Lung (tissue), 12 donors: Measurements from ENCODE around the gene SAMD9. TPM values are rescaled to one million over a fixed set of nuclear protein-coding genes. Genes with fewer than 3 reads are reported as not detected.

Experiments
- ATAC-seq: fragments of 200-7000 bp; cut with Tn5 transposase; one replicate; pipeline ENCODE4 v1.9.1; 2020; ENCODE audit warnings: moderate number of reproducible peaks; ENCODE audit not compliant: insufficient read depth, low FRiP score
- DNase-seq, 3 donors: peaks; one replicate each; pipeline ENCODE4 v3.0.0-alpha.2; 2013 to 2017
- H3K27ac ChIP-seq, 2 donors: one replicate each; pipeline ENCODE4 v1.5.1; 2013; ENCODE audit warnings: mild to moderate bottlenecking in 2 of 2, moderate library complexity in 2 of 2, control low read depth in 1 of 2, inconsistent platforms in 1 of 2, low read depth in 1 of 2, low read length in 1 of 2
- H3K27me3 ChIP-seq, 3 donors: one replicate each; pipeline ENCODE4 v1.5.1; 2013; ENCODE audit warnings: low read length in 2 of 3; ENCODE audit not compliant: control insufficient read depth in 3 of 3, insufficient read depth in 3 of 3
- H3K36me3 ChIP-seq, 4 donors: one replicate each; pipeline ENCODE4 v1.5.1; 2013; ENCODE audit warnings: low read length in 4 of 4, mild to moderate bottlenecking in 1 of 4, moderate library complexity in 1 of 4; ENCODE audit not compliant: control insufficient read depth in 4 of 4, insufficient read depth in 4 of 4
- H3K4me1 ChIP-seq, 5 donors: one replicate each; pipeline ENCODE4 v1.5.1; 2013; ENCODE audit warnings: low read length in 5 of 5, mild to moderate bottlenecking in 2 of 5, moderate library complexity in 1 of 5; ENCODE audit not compliant: control insufficient read depth in 5 of 5, insufficient read depth in 5 of 5
- H3K4me3 ChIP-seq: one replicate; pipeline ENCODE4 v1.5.1; 2013; ENCODE audit warnings: mild to moderate bottlenecking, control low read depth, moderate library complexity
- H3K9ac ChIP-seq, 2 donors: one replicate each; pipeline ENCODE4 v1.5.1; 2013; ENCODE audit warnings: low read length in 2 of 2, control low read depth in 1 of 2; ENCODE audit not compliant: insufficient read depth in 1 of 2
- H3K9me3 ChIP-seq, 4 donors: one replicate each; pipeline ENCODE4 v1.5.1; 2013; ENCODE audit warnings: low read length in 3 of 4, mild to moderate bottlenecking in 1 of 4, moderate library complexity in 1 of 4; ENCODE audit not compliant: control insufficient read depth in 4 of 4, insufficient read depth in 3 of 4
- WGBS, 2 donors: extraction: QIAGEN DNeasy Blood & Tissue Kit; methylation state at CpG; one replicate each; pipeline ENCODE4 v1.1.7; 2013; 5-methylcytosine and 5-hydroxymethylcytosine counted together
- polyA plus RNA-seq, 2 donors: library from polyadenylated mRNA; stranded (reverse); fragments of 200-250 nt; gene quantifications; one replicate each; pipeline ENCODE4 v1.2.1, GENCODE V29; 2013
- total RNA-seq, 2 donors: library from RNA; depleted of rRNA in 1 of 2; stranded (reverse); fragments of >200 nt in 1 of 2; gene quantifications; one replicate each; pipeline ENCODE4 v1.2.1, GENCODE V29; 2014 to 2021
- TF ChIP-seq, protein P1 (sequence below): IDR thresholded peaks from 2 replicates; pipeline ENCODE4 v1.5.1; 2012; ENCODE audit warnings: mild to moderate bottlenecking; ENCODE audit errors: control extremely low read depth, extremely low read depth
- donor health status: control.
- donor health status: control.
- donor health status: Bipolar disorder and iron deficiency.
- donor health status: healthy.
- donor health status: DM: yes; HTN: yes; CAD: no.

The SAMD9 gene
- total and polyA plus RNA-seq, 4 donors: 2.3 to 14.5 (median 7.5) TPM

DNA sequence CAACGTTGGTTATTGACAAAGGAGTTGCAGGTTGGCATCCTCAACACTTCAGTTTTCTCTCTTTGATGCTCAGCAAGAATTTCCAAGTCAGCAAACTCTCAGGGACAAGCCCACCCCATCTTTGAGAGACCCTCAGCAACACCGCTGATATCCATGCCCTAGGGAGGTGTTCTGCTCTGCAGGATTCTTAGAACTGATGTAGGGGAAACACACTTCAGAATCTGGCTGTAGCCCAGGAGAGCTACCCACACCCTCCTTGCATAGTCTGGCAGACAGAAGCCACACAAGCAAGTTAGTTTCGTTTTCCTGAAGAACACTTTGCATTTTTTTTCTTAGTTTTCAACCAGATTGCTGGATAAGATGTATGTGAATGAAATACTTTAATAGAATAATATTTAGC is 29.6 kb upstream of the SAMD9 start:
- peaks cover 0 to 2% (median 0%) of the 10 kb centered on the region in 4 donors for H3K9me3 ChIP-seq
- DNase-seq (peak; percentile 50 to 82 (median 70)), ATAC-seq (peak; percentile 49)
- TF ChIP-seq, protein P1, sequence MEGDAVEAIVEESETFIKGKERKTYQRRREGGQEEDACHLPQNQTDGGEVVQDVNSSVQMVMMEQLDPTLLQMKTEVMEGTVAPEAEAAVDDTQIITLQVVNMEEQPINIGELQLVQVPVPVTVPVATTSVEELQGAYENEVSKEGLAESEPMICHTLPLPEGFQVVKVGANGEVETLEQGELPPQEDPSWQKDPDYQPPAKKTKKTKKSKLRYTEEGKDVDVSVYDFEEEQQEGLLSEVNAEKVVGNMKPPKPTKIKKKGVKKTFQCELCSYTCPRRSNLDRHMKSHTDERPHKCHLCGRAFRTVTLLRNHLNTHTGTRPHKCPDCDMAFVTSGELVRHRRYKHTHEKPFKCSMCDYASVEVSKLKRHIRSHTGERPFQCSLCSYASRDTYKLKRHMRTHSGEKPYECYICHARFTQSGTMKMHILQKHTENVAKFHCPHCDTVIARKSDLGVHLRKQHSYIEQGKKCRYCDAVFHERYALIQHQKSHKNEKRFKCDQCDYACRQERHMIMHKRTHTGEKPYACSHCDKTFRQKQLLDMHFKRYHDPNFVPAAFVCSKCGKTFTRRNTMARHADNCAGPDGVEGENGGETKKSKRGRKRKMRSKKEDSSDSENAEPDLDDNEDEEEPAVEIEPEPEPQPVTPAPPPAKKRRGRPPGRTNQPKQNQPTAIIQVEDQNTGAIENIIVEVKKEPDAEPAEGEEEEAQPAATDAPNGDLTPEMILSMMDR: no peak
- H3K27ac ChIP-seq: peak overlapping the region in 1 of 2 donors; percentile 72
- 0 to 1% methylated on average over 3 of the region's 3 CpGs for WGBS, 2 donors
- H3K4me3 ChIP-seq: peak overlapping the region; percentile 44
- peaks cover 0 to 26% (median 5%) of the 10 kb centered on the region in 5 donors for H3K4me1 ChIP-seq
- H3K36me3 ChIP-seq: peaks cover 4 to 21% (median 12%) of the 10 kb centered on the region in 4 donors
- H3K9ac ChIP-seq: peak overlapping the region; percentile 28 to 52
- no peaks in the 10 kb centered on the region for H3K27me3 ChIP-seq

DNA sequence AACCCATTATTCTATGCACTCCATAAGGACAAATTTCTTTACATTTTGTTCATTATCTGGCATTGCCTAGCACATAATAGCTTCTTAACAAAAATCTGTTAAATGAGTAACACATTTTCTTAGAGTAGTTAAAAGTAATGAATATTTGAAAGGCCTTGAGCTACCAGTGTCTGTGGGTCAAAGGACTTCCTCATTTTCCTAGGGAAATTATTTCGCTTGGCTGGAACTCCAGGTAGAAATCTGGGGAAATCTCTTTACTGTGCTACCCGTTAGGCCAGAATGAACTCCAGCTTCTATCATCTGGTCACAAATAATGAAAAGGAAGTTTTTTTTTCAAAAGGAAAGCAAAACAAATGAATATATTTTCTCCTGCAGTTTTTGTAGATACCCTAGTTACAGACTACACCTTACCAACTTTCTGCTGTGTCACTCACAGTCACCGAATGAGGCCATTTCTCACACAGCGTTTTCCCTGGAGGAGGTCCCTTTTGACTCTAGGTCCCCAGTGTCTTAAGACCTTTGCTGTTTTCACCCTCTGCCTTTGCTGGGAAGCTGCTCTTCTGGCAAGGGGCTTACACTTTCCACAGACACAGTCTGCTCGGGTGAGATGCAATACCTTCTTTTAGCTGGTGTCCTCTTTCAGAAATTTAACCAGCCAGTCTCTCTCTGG is 28.8 kb upstream of the SAMD9 start:
- H3K4me3 ChIP-seq: no peak overlapping the region
- peaks cover 4 to 22% (median 15%) of the 10 kb centered on the region in 4 donors for H3K36me3 ChIP-seq
- 25 to 37% methylated on average over 5 of the region's 5 CpGs for WGBS, 2 donors
- no peak for ATAC-seq
- H3K27me3 ChIP-seq: no peaks in the 10 kb centered on the region
- DNase-seq: no peak
- peaks cover 0 to 2% (median 0%) of the 10 kb centered on the region in 4 donors for H3K9me3 ChIP-seq
- peak overlapping the region; percentile 3 to 81 for H3K27ac ChIP-seq
- peak overlapping the region in 1 of 2 donors; percentile 52 for H3K9ac ChIP-seq
- peaks cover 0 to 26% (median 5%) of the 10 kb centered on the region in 5 donors for H3K4me1 ChIP-seq
- TF ChIP-seq, protein P1: no peak

DNA sequence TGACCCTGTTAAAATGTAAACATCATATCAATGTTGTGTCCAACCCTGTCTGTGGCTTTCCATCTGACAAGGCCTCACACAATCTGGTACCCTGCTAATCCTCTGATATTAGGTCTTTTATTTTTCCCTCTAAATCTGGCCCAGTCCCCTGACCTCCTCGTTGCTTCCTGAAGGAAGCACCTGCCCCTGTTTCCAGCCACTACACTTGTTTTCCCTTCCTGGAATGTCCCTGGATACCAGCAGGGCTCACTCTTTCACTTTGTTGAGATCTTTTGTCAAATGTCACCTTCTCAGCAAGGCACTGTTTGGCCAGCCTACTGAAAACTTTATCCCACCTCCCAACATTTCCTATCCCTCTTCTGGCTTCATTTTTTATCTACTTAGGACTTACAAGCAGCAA is 28.3 kb upstream of the SAMD9 start:
- peaks cover 0 to 2% (median 0%) of the 10 kb centered on the region in 4 donors for H3K9me3 ChIP-seq
- DNase-seq (peak in 2 of 3 donors; percentile 17 to 37), ATAC-seq (no peak)
- peaks cover 0 to 26% (median 5%) of the 10 kb centered on the region in 5 donors for H3K4me1 ChIP-seq
- TF ChIP-seq, protein P1: no peak
- no peak overlapping the region for H3K9ac ChIP-seq
- peaks cover 4 to 22% (median 16%) of the 10 kb centered on the region in 4 donors for H3K36me3 ChIP-seq
- H3K27ac ChIP-seq: no peak overlapping the region
- no peak overlapping the region for H3K4me3 ChIP-seq
- H3K27me3 ChIP-seq: no peaks in the 10 kb centered on the region
- 16 to 17% methylated on average over 1 of the region's 1 CpG for WGBS, 2 donors
